ENCODE data around the gene ZNF532. TPM values are rescaled to one million over a fixed set of nuclear protein-coding genes. Genes with fewer than 3 reads are reported as not detected.
"Not testable (repeated sequence)": the region's sequence is repeated elsewhere in the genome, so short reads cannot be mapped to it uniquely, and the experiment has no call there.

ZNF532 gene
- total and polyA plus RNA-seq, 12 donors, result 11.6 to 34.8 (median 22.6) TPM

DNA sequence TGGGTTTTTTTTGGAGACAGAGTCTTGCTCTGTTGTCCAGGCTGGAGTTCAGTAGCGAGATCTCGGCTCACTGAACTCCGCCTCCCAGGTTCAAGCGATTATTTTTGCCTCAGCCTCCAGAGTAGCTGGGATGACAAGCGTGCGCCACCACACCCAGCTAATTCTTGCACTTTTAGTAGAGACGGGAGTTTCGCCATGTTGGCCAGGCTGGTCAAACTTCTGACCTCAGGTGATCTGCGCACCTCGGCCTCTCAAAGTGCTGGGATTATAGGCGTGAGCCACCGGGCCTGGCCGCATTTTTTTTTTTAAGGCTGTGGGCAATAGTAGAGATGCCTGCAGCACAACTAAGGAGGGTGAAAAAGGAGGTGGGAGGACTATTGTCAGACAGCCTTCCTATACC is 41.7 kb upstream of the ZNF532 start:
- Histone ChIP-seq H3K4me1 (replicated peaks in 1 of 2) (no peaks in the 10 kb centered on the region), H3K4me3 (no peak overlapping the region), H3K27ac (no peak overlapping the region), H3K27me3 (no peaks in the 10 kb centered on the region), H3K9me3 (replicated peaks in 1 of 3) (no peaks in the 10 kb centered on the region), H3K36me3 (replicated peaks in 1 of 2) (no peaks in the 10 kb centered on the region)
- no peak for TF ChIP-seq POLR2A (IDR thresholded peaks at IDR 0.05)
- TF ChIP-seq, protein P1, sequence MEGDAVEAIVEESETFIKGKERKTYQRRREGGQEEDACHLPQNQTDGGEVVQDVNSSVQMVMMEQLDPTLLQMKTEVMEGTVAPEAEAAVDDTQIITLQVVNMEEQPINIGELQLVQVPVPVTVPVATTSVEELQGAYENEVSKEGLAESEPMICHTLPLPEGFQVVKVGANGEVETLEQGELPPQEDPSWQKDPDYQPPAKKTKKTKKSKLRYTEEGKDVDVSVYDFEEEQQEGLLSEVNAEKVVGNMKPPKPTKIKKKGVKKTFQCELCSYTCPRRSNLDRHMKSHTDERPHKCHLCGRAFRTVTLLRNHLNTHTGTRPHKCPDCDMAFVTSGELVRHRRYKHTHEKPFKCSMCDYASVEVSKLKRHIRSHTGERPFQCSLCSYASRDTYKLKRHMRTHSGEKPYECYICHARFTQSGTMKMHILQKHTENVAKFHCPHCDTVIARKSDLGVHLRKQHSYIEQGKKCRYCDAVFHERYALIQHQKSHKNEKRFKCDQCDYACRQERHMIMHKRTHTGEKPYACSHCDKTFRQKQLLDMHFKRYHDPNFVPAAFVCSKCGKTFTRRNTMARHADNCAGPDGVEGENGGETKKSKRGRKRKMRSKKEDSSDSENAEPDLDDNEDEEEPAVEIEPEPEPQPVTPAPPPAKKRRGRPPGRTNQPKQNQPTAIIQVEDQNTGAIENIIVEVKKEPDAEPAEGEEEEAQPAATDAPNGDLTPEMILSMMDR (IDR thresholded peaks at IDR 0.05), result no peak
- no peak for DNase-seq
- intact Hi-C loops (cut with DNase I), result no loop called here
- 94 to 97% (median 95%) methylated on average over 13 of the region's 13 CpGs for WGBS, 4 donors

DNA sequence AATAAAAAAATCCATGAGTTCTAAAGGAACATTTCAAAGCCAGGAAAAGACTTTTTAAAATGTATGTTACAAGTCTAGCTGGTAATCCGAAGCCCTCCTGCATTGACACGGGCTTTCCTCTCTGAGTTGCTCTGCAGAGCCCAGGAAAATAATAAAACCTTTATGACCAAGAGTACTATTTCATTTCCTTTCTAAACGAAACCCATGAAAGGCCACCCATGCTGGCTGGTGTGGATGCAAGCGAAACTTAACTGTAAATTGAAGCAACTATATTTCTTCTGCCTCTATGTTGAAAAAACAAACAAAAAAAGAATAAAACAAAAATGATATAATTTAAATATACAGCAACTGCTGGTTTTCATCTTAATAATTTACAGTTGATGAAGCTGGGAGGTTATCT is 41.3 kb upstream of the ZNF532 start:
- Histone ChIP-seq H3K4me3 (no peak overlapping the region), H3K27ac (no peak overlapping the region), H3K9me3 (replicated peaks in 1 of 3) (no peaks in the 10 kb centered on the region), H3K36me3 (replicated peaks in 1 of 2) (no peaks in the 10 kb centered on the region), H3K4me1 (replicated peaks in 1 of 2) (no peaks in the 10 kb centered on the region), H3K27me3 (no peaks in the 10 kb centered on the region)
- WGBS, 4 donors, result 62 to 81% (median 76%) methylated on average over 4 of the region's 4 CpGs
- intact Hi-C loops (cut with DNase I), result no loop called here
- TF ChIP-seq, protein P1 (IDR thresholded peaks at IDR 0.05), result no peak
- TF ChIP-seq POLR2A (IDR thresholded peaks at IDR 0.05), result no peak
- DNase-seq, result no peak

DNA sequence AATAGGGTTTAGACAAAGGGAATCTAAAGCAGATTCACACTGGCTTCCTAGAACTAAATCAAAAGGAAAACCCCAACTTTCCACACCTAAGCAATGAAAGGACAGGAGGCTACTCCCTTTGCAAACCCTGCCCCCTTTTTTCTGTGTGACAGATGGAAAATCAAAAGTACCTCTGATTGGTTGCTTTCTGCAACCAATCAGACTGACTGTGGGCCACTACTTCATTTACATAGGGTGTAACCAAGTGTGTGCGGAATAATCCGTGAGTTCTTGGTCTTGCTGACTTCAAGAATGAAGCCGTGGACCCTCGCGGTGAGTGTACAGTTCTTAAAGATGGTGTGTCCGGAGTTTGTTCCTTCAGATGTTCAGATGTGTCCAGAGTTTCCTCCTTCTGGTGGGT is 37.8 kb upstream of the ZNF532 start:
- H3K9me3 ChIP-seq (replicated peaks in 1 of 3); H3K4me3 ChIP-seq; H3K27ac ChIP-seq; intact Hi-C loops (cut with DNase I); H3K27me3 ChIP-seq; H3K4me1 ChIP-seq (replicated peaks in 1 of 2); DNase-seq; H3K36me3 ChIP-seq (replicated peaks in 1 of 2): not testable (repeated sequence)
- WGBS, 4 donors, result 90 to 93% (median 92%) methylated on average over 6 of the region's 6 CpGs

DNA sequence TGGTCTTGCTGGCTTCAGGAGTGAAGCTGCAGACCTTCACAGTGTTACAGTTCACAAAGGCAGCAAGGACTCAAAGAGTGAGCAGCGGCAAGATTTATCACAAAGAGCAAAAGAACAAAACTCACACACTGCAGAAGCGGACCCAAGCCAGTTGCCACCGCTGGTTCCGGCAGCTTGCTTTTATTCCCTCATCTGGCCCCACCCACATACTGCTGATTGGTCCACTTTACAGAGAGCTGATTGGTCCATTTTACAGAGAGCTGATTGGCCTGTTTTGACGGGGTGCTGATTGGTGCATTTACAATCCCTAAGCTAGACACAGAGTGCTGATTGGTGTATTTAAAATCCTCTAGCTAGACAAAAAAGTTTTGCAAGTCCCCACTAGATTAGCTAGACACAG is 37.2 kb upstream of the ZNF532 start:
- Histone ChIP-seq H3K27ac (no peak overlapping the region), H3K27me3 (no peaks in the 10 kb centered on the region), H3K4me3 (no peak overlapping the region), H3K9me3 (replicated peaks in 1 of 3) (no peaks in the 10 kb centered on the region), H3K36me3 (replicated peaks in 1 of 2) (no peaks in the 10 kb centered on the region), H3K4me1 (replicated peaks in 1 of 2) (no peaks in the 10 kb centered on the region)
- no peak for TF ChIP-seq POLR2A (IDR thresholded peaks at IDR 0.05)
- intact Hi-C loops (cut with DNase I), result no loop called here
- WGBS, 4 donors, result 89 to 97% (median 92%) methylated on average over 5 of the region's 5 CpGs
- DNase-seq, result no peak

DNA sequence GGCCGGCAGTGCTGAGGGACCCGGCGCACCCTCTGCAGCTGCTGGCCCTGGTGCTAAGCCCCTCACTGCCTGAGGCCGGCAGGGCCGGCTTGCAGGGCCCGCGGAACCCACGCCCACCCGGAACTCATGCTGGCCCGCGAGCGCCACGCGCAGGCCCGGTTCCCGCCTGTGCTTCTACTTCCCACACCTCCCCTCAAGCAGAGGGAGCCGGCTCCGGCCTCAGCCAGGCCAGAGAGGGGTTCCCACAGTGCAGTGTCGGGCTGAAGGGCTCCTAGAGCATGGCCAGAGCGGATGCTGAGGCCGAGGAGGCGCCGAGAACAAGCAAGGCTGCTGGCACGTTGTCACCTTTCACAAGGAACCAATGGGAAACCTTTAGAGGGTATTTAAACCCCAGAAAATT is 36.8 kb upstream of the ZNF532 start:
- no peak for TF ChIP-seq POLR2A (IDR thresholded peaks at IDR 0.05)
- TF ChIP-seq, protein P1 (IDR thresholded peaks at IDR 0.05), result no peak
- Histone ChIP-seq H3K36me3 (replicated peaks in 1 of 2) (no peaks in the 10 kb centered on the region), H3K27ac (no peak overlapping the region), H3K27me3 (no peaks in the 10 kb centered on the region), H3K4me3 (no peak overlapping the region), H3K4me1 (replicated peaks in 1 of 2) (no peaks in the 10 kb centered on the region), H3K9me3 (replicated peaks in 1 of 3) (no peaks in the 10 kb centered on the region)
- WGBS, 4 donors, result 95 to 99% (median 96%) methylated on average over 12 to 24 of the region's 24 CpGs
- DNase-seq, result no peak
- intact Hi-C loops (cut with DNase I), result no loop called here
